HG03439 (cell line): ENCODE data around the gene FEN1.

Source experiments
- ATAC-seq: cut with Tn5 transposase; IDR thresholded peaks from one replicate; pipeline ENCODE4 v1.9.1; 2021; ENCODE audit warnings: mild to moderate bottlenecking, moderate library complexity; ENCODE audit not compliant: unreplicated experiment

The FEN1 gene

DNA sequence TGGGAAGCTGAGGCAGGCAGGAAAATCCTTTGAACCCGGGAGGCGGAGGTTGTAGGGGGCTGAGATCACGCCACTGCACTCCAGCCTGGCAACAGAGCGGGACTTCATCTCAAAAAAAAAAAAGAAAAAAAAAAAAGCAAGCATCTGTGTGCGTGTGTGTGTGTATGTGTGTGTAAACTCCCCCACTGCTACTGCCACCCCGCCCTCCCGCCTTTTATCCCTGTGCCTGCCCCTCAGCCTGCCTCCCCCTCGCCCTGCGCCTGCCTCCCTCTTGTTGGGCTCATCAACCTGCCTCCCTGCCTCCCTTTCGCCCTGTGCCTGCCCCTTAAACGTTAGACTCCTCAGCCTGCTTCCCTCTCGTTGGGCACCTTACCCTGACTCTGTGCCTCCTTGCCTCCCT lies 18.3 kb upstream of the FEN1 start:
- no peak for ATAC-seq

DNA sequence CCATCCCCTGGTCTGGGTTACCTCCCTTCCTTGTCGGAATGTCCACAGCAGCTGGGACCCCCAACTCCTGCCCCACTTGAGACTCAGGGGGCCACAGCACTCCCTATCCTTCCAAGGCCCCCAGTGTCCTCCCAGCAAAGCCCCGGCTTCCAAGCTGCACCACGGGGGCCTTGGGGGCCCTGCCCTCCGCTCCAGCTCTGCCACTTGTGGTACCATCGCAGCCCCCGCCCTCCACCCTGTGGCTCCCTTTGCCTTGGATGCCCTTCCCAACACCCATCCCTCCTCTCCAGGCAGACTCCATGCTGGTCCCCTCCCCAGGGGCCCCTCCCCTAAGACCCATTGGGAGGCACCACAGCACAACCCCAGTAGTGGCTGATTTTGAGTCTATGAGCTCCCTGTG lies 17.6 kb upstream of the FEN1 start:
- ATAC-seq, result no peak

DNA sequence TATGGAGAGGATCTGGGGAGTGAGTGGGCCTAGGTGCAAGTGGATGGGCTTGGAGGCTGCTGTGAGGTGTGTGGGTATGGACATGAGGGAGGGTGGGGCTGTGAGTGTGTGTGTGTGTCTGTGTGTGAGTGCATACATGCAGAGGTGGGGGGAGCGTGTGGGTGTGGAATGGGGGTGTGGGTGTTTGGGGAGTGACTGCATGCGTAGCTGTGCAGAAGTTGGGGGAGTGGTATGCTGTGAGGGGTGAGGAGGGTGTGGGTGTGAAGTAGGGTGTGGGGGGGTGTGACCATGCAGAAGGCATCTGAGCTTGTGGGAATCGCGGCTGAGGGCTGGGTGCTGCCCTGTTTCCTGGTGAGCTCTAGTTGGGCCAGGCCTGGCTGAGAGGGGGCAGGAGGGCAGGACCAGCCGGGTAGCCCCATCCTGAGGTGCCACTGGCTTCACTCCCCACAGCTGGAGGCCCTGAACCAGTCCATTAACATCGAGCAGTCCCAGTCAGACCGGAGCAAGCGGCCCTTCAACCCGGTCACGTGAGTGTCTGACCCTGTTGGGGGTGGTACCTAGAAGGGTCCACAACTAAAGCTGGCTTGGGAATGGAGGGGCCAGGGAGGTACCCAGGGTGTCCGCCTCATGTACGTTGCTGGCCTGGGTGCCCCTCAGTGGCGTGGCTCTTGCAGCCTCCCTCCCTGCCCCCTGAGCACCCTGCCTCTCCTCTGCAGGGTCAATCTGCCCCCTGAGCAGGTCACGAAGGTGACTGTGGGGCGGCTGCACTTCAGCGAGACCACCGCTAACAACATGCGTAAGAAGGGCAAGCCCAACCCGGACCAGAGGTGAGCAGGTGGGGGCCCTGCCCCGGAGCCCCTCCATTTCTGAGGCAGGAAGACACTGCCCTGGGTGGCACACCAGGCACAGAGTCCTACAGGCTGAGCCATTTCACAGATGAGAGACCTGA lies 16.8 kb upstream of the FEN1 start:
- ATAC-seq, result no peak

DNA sequence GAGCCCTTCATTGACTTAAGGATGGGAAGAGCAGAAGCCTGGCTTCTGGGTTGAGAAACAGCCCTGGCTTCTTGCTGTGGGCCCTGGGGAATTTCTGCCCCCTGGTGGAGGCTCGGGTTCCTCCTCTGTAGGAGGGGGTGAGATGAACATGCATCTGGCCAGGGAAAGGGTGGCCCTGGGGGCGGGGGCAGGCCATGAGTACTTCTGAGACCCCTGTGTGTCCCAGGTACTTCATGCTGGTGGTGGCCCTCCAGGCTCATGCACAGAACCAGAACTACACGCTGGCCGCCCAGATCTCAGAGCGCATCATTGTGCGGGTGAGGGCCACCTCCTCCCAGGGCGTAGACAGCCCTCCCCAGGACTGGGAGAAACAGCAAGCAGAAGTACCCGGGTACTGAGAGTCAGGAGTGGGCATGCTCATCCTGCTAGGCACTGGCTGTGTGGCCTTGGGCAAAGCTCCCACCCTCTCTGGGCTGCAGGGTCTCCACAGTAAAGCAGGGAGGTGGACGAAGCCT lies 16.1 kb upstream of the FEN1 start:
- no peak for ATAC-seq

DNA sequence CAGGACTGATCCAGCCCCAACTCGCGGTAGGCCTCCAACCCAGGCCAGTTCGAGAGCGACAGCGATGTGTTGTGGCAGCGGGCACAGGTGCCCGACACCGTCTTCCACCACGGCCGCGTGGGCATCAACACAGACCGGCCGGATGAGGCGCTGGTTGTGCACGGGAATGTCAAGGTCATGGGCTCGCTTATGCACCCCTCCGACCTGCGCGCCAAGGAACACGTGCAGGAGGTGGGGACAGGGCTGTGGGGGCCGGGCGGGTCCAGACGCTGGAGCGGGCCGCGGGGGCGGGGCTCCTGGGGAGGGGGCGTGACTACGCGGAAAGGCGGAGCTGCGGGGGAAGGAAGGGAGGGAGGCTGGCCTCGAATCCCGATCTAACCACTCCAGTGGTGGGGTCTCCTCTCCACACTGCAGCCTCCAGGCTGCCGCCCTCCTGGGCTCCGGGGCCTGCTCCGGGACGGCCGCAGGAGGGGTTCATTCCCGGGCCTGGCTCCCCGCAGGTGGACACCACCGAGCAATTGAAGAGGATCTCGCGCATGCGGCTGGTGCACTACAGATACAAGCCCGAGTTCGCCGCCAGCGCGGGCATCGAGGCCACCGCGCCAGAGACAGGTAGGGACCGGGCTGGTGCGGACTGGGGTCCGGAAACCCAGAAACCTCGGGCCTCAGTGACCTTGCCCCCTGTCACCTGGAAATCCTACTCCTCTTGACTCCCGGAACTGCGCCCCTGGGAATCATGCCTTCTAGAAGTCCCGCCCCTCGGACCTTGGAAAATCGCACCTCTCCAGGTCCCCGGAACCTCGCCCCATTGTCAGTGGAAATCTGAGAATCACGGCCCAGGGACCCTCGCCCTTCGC lies 15.2 kb upstream of the FEN1 start:
- no peak for ATAC-seq

DNA sequence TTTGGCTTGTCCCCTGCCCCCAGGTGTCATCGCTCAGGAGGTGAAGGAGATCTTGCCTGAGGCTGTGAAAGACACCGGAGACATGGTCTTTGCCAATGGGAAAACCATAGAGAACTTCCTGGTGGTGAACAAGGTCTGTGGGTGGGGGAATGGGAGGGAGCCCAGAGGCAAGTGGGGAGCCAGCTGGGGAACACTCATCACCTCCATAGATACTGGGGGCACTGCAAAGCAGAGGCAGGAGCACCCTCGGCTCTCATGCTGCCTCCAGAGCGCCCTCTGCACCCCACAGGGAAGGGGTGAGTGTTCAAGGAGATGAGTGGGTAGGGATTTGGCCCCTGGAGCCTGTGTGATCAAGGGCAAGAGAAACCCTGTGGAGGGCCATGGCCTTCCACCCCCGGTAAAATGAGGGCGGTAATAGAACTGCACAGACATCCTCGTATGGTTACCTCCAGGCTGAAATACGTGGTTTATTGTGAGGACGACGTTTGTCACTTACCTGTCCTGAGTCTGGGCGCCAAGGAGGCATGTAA lies 14.3 kb upstream of the FEN1 start:
- ATAC-seq, result no peak

DNA sequence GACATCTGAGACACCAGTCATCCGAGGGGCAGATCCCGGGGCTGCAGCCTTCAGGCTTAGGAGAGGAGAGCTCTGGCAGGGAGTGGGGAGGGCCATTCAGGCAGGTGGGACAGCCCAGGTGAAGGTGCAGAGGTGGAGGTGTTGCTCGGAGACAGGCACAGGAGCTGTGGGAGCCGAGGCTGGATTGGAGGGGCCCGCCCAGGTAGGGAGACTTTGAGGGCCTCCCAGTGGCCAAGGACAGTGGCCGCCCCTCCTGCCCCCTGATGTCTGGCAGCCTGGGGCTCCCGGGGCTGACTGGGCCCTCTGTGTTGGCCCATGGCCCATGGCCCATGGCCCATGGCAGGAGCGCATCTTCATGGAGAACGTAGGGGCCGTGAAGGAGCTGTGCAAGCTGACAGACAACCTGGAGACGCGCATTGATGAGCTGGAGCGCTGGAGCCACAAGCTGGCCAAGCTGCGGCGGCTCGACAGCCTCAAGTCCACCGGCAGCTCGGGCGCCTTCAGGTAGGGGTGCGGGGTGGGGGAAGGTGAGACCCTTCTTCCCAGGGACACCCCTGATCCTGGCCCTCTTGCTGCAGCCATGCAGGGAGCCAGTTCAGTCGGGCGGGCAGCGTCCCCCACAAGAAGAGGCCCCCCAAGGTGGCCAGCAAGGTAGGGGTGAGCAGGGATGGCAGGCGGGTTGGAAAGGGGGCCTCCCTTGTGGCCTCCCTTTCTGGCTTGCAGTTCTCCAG lies 13.6 kb upstream of the FEN1 start:
- ATAC-seq, result no peak

DNA sequence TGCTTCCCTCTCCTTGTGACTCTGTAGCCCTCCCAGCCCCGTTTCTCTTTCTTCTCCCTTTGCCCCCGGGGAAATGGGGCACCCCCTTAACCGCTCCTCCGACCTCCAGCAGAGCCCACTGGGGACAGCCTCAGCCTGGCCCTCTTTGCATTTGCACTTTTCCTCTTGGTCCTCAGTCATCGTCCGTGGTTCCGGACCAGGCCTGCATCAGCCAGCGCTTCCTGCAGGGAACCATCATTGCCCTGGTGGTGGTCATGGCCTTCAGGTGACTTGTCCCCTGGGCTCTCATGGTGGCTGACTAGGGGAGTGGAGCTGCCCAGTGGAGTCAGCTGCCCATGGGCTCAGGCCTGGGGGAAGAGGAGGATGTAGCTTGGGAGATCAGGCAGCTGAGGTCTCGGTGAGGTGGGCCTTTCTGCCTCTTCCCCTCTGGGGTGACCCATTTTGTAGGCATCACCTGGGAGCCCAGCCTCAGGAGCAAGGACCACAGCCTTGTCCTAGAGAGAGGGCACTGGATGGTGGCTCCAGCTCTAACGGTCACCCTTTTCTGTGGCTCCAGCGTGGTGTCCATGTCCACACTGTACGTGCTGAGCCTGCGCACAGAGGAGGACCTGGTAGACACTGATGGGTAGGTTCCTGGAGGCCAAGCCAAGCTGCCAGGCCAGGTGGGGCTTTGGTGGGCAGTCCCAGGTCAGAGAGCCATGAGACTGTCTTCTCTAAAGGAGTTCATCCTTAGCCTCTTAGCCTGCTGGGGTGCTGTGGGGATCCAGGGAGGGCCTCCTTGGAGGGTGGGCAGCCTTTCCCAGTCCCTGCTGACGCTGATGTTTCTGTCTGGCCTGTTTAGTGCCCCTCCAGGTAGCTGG lies 12.8 kb upstream of the FEN1 start:
- no peak for ATAC-seq

DNA sequence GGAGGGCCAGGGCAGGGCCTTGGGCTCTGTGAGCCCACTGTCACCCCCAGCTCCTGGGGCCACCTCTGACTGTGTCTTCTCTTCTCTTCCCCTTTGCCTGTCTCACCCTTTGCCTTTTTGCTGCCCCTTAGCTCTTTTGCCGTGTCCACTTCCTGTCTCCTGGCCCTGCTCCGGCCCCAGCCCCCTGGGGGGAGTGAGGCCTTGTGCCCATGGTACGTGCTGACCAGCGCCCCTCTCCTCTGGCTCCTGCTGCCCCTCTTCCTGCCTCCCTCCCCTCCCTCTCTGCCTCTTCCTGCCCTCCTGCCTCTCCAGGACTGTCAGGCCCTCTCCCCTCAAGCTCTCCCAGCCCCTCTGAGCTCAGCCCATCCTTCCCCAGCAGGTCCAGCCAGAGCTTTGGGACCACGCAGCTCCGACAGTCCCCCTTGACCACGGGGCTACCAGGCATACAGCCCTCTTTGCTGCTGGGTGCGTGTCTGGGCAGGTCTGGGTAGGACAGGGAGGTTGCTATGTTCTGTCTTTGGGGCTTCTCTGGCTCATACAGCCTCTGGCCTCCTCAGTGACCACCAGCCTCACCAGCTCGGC lies 12.0 kb upstream of the FEN1 start:
- ATAC-seq, result no peak

DNA sequence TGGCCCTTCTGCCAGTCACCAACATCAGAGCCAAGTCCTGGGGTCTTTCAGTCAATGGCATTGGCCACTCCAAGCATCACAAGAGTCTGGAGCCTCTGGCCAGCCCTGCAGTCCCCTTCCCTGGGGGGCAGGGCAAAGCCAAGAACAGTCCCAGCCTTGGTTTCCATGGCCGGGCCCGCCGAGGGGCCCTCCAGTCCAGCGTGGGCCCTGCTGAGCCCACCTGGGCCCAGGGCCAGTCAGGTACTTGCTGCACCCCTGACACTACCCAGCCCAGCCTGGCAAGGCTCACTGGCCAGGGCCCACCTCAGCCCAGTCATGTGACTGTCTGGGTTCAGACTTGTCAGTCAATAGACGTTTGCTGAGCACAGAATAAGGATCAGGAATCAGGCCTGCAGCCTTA lies 11.1 kb upstream of the FEN1 start:
- ATAC-seq, result no peak

DNA sequence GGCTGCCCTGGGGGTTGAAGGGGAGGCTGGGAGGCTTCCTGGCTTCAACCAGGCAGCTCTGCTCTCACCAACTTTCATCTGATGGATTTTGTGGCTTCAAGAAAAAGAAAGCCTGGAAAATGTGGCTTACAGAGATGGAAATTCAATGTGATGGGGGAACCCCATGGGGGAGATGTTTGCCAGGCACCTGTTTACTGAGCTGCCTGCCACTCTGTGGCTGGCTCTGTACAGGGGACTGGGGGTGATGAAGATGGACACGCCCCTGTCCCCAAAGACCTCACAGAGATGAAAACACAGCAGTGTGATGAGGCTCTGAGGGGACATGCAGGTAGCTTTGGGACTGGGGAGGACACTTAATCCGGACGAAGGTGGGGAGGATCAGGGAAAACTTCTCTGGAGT lies 10.4 kb upstream of the FEN1 start:
- no peak for ATAC-seq

DNA sequence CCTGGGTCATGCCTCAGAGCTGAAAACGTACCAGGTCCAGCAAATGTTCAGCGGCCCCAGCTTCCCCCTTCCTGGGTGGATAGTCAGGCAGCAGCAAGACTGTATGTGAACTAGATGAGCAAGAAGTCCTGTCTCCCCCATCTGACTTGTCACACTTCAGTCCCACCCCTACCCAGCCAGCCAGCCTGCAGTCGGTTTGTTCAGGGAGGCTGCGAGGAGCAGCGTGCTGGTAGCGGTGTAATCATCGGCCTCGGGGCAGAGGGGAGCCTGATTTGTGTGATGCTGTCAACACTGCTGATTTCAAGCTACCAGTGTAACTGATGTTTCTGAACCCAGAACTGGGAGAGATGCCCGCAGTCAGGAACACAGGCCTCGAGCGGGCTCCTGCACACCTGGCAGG lies 9.9 kb upstream of the FEN1 start:
- no peak for ATAC-seq

DNA sequence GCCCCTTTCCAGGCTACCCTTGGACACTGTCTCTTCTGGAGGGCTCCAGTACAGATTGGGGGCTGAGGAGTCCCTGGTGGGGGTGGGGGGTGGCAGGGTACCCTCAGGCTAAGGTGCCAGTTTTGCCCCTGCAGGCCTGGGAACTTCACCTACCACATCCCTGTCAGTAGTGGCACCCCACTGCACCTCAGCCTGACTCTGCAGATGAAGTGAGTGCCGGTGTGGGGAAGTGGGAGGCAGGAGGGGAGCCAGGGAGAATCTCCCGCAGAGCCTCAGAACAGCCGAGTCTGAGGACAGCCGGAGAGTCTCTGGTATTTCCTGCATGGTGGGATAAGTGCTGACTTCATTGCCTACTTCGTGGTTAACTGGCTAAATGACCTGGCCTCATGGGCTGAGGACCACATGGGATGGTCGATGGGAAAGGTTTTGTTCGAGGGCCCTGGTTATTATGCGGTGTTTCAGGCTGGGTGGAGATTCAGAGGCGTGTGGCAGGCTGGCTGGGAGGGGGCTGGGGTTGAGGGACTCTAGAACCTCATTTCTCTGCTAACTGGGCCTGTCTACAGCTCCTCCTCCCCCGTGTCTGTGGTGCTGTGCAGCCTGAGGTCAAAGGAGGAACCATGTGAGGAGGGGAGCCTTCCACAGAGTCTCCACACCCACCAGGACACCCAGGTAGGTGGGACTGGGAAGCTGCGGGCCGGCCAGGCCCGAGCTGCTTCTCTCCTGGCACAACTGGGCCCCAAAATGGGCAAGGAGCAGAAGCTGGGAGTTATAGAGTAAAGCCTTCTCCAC lies 8.8 kb upstream of the FEN1 start:
- ATAC-seq, result no peak

DNA sequence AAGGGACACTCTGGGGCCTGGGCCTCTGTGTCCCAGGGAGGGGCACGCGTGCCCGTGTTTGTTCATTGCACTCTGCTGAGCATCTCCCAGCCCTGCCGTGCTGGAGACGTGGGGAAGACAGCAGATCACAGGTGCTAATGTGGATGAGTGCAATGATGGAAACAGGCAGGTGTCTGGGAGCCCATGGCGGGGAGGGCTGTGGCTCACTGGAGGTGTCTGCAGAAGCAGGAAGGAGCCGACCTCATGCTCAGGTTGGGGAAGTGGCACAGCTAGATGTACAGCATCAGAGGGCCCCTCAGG lies 8.3 kb upstream of the FEN1 start:
- no peak for ATAC-seq

DNA sequence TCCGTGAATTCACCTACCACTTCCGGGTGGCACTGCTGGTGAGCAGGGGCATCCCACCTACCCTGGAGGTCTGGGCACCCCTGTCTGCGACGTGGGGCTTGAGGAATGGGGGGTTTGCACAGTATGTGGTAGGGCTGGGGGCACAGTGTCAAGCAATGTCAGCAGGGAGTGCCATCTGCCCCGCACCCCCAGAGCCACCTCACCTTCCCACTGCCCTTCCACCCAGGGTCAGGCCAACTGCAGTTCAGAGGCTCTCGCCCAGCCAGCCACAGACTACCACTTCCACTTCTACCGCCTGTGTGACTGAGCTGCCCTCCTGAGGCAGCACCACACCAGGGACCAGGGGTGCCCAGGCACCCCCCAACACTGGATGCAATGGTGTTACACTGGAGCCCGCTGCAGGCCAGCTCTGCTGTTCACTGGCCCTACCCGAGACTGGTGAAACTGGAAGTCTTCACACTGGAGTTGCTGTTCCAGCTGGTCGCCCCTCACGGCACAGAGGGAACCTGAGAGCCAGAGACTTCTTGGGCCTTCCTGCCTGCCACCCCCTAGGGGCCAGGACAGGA lies 6.8 kb upstream of the FEN1 start:
- ATAC-seq, result no peak

DNA sequence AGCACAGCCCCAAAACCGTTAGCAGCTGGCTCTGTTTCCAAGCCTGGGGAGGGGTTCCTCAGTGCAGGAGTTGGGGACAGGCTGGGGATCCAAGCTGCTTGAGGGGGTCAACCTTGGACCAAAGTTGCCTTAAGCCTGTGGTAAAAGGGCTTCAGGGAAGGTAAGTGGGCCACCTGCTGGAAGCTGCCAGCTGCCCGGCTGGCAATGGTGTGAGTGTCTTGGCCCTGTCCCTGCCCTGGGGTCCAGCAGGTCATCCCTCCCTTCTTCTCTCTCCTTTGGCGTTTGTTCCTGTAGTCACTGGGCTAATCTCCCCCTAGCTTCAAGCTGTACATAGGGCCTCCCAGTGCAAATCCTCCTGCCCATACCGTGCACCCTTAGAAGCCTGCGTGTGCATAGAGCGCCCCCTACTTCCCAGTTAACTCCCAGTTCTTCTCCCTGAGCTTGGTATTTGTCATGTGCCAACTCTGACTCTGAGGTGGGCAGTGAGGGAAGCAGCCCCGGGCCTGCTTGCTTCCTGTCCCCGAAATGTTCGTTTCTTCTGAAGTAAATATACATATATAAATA lies 4.7 kb upstream of the FEN1 start:
- no peak for ATAC-seq

DNA sequence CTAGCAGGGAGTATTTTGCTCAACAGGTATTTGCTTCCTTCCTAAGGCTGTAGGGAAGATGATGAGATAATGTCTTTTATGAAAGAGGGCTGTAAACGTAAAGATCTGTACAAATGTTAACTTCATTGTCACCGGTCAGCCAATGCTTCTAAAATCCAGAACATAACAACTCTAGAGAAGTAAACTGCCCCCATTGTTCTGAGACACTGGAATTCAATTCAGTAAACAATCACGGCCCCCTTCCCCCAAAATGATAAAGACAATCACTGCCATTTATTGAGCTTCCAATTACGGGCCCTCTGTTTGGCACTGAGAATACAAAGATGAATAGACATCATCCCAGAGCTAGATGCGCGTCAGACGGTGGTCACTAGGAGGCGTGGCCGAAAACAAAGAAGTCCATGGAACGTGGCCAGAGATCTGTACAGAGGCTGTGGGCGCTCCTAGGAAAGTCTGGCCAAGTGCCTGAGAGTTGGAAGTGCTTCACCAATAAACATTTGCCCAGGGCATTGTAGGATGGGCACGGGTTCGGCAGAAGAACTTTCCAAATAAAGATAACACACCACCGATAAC lies 888 bp upstream of the FEN1 start:
- peak; percentile 22 for ATAC-seq
